OCI-M2 (cell line): Measurements from ENCODE around the gene EPHA3.
"Not testable (repeated sequence)": the region's sequence is repeated elsewhere in the genome, so short reads cannot be mapped to it uniquely, and the experiment has no call there.

ENCODE experiments used
- DNase-seq: peaks from one replicate; lab custom pipeline; 2025; ENCODE audit not compliant: unreplicated experiment; lab: John Stamatoyannopoulos, UW

EPHA3 gene

DNA sequence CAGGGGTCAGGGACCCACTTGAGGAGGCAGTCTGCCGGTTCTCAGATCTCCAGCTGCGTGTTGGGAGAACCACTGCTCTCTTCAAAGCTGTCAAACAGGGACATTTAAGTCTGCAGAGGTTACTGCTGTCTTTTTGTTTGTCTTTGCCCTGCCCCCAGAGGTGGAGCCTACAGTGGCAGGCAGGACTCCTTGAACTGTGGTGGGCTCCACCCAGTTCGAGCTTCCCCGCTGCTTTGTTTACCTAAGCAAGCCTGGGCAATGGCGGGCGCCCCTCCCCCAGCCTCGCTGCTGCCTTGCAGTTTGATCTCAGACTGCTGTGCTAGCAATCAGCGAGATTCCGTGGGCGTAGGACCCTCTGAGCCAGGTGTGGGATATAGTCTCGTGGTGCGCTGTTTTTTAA is 243.5 kb downstream of the EPHA3 start:
- DNase-seq, result not testable (repeated sequence)

DNA sequence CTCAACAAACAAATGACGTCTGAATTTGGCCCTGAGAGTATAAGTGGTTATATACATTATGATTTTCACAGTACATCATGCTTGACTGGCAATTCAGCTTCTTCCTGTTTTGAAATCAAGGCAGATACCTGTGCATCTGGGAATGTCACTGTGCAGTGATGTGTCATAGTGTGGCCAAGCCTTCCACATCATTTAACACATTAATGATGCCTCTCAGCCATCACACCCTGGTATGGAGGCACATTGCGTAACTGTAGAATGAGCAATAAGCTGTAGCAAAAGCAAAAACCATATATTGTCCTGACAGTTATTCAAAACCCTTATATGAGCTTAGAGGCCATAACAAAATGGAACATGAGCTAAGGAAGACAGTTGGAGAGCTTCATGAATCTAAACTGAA is 246.0 kb downstream of the EPHA3 start:
- no peak for DNase-seq

DNA sequence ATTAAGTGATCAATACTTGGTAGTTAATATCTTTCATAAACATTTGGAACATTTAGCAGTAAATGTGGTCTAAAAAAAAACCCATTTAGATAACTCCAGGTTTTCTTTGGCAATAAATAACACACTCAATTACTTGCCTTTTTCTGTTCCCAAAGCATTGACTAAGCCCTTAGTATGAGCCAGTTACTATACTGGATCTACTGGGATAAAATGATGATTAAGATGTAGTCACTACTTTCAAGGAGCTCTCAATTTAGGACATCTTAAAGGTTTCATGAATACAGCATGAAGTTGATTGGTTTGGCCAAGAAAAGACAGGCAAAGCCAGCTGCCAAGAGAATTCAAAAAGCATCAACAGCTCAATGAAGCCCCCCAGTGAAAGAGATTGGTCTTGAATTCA is 250.9 kb downstream of the EPHA3 start:
- DNase-seq, result no peak

DNA sequence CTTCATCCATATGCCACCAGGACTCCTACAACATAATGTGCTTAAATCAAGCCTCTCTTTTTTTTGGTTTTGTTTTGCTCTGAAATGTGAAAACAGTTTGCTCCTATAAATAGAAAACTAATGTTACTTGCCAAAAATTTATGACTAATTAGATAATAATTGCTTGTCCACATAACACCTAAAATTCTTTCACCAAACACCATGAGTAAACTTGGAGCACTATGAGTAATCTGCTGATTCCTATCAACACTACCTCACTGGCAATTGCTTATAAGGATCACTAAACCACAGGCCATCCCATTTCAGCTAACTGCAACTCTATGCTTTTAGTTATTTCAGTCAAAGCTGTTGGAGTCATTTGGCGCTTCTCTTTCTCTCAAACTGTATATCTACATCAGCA is 252.7 kb downstream of the EPHA3 start:
- DNase-seq, result no peak

DNA sequence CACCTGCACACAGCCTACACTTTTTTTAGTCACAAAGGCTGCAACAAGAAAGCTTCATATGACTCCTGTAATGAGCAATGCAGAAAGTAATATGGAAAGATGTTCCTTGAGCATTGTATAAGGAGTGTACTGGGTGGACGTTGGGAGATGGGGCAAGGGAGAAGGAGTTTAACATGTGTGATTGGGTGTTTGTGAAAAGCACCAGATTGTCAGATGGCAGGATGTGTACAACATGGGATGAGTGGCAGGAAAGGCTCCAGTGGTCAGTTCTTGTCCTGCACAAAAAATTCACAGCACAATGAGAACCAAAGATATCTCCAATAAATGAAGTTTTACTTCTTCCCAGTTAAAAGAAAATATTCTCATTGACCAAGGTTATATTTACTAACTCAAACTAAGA is 255.1 kb downstream of the EPHA3 start:
- DNase-seq, result no peak

DNA sequence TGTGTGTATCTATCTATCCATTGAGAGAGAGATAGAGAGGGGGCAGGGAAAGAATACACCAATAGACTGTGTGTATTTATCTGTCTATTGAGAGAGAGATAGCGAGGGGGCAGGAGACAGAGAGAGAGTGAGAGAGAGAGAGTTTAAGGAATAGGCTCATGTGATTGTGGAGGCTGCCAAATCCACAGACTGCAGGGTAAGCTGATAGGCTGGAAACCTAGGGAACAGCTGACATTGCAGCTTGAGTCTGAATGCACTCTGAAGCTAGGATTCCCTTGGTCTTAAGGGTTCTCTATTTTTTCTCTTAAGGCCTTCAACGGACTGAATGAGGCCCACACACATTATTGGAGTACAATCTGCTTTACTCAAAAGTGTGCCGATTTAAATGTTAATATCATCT is 255.8 kb downstream of the EPHA3 start:
- DNase-seq, result no peak

DNA sequence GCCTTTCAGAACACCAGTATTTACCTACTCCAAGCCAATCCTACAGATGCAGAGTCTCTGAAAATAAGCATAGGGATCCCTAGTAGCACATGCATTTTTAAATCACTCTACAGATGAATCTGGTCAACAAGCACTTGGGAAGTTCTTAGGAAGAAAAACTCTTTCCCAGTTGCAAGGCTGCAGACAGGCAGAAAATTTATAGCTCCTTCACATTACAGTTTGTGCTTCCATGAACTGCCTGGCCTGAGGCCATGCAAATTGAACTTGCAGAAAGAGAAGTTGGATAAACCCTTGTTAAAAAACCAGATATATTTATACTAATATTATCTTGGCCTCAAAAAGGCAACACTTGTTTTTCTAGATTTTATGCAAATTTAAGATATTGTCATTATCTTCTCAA is 256.9 kb downstream of the EPHA3 start:
- DNase-seq, result no peak

DNA sequence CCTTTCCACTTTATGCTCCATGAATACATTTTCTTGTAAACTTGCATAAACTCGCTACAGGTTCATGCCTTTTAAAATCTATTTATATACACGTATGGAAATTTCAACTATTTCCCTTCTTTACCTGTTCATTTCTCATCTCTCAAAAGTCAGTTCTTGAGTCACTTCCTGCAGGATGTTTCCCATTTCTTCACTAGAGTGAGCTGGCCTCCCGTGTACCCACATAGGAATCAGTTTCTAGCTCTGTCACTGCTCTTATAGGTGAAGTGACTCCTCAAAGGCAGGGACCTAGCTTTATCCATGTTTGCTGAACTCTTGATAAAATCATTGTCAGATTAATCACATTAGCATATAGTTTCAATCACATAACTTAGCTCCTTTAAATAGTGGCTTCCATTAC is 259.7 kb downstream of the EPHA3 start:
- DNase-seq, result no peak

DNA sequence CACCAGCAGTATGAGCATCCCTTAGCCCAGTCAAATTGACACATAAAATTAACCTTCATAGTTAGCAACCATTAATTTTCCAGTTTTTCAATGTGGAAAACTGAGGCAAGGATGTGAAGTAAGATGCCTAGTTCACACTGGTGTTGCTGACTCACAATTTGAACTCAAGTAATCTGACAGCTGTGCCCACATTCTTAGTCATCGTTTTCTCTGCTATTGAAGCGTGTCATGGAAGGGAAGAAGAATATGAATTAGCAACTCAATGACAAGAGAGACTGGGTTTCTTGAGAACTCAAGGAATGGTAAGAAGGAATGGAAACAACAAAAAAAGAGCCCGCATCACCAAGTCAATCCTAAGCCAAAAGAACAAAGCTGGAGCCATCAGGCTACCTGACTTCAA is 261.4 kb downstream of the EPHA3 start:
- no peak for DNase-seq

DNA sequence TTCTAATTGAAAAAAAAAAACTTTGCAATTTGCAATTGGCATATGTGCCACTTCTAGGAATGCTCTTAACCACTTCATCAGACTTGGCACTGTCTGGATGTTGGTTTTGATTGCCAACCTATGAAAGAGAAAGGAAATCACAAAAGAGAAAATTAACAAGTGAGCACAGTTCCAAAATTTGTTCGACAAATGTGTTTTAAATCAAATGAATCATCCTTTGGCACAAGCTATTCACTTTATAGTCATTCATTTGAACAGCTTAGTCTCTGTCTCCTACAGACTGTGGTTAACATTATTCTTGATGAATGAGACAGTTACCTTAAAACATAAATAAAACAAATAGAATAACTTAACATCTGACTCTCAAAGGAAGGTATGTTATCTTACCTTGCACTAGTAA is 265.0 kb downstream of the EPHA3 start:
- DNase-seq, result no peak

DNA sequence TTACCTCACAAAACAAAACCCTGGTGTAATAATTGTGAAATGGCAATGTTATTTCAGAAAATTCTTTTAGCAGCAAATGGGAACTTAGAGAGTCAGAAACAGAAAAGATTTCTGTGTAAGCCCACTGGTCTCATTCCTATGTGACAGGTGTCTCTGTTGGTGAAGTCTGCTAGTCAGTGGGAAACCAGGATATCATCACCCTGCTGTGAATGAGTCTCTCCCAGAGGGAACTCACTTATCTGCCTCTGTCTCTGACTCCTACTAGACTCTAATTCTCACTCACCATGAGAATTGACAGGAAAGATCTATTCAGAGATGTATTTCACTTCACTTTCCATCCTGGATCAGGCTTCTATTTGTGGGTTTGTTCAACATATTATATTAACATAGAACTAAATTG is 266.0 kb downstream of the EPHA3 start:
- DNase-seq, result no peak

DNA sequence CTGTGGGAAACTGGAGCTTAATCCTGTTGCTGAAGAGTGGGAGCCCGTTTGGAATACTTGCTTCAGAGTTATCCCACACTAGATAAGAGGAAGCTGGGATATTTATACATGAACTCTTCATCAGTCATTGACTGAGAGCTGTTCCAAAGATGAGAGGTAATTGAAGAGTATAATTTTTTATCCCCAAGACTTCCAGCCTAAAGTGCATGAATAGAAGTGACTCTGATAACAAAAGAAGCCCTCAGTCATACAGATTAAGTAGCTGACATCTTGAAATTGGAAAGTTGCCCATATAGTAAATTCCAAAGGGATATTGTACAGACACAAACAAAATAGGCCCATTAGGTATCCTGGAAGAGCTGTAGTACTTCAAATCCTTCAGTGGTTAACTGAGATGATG is 268.0 kb downstream of the EPHA3 start:
- no peak for DNase-seq

DNA sequence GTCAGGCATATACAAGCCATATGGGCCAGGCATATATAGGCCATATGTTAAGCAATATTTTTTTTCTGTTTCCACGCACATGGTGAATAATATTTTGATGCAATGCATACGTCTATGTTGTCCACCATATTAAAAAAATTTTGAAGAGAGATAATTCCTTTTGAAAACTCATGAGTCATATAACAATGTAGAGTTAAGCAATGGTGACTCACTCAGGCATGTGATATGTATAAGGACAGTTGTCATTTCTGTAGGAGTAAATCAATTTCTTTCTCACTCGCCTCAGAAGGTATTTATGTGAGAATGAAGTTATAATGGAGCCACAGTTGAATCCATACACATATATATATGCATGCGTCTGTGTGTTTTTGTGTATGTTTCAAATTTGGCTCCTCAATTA is 272.6 kb downstream of the EPHA3 start:
- DNase-seq, result no peak

DNA sequence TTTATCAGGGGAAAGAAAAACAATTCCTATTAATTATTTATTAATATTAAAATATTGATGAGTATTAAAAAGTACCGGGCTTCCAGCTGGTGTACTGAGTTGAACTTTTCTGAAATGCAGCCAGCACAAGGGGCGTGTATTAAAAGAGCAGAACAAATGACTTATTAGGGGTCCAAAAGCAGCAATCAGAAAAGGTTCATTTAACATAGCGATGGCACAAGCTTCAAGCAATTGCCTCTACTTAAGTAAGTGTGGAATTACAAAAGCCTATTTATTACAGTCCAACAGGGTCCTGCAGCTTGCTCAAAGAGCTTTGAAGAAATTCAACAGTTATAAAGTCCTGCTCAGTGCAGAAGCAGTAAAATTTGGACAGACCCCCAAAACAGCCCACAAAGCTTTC is 285.6 kb downstream of the EPHA3 start:
- no peak for DNase-seq

DNA sequence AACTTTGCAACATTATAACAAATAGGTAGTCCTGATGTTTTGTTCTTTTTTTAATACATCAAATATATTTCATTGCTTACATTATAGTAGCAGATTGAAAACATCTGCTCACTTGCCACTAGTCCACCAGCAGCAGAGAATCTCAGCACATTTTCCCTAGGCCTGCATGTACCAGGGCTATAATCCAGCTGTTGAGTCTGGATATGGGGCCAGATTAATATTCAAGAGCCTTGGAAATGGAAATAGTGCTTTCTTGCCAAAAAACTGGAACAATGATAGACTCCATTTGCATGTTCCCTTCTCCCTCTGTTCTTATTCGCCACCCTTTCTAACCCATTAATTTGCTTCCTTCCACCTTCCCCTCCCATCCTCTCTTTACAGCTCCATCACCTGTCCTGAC is 288.0 kb downstream of the EPHA3 start:
- DNase-seq, result no peak

DNA sequence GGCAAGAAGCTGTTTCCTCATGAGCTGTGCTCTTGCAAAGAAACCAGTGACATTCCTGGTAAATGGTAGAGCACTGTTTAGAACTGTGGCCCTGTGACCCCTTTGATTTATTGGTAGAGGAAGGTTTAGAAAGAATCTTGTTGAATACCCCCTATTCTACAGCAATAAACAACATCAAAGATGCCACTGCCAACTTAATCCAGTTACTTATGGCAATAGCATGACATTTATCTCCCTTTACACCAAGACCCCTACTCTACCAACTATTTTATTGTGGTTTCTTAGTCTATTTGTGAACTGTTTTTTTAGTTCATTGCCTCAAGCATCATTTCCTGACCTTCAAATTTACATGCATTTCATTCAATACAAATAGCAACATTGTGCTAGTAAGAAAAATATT is 288.6 kb downstream of the EPHA3 start:
- no peak for DNase-seq

DNA sequence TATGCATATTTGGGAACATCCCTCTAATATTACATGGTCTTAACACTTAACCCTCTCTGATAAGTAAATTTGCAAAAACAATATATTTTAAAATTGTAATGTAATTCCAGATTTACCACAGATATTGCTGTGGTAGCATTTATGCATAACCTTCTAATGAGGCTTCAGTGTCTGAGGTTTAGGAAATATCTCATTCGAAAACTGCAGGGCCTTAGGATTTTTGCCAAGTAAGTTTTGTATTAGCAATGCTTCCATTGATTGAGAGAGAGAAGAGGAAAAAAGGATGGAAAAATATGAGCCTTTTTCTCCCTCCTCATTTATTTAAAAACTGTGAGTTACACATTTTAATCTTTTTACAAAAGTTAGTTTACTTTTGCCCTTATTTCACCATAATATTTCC is 294.6 kb downstream of the EPHA3 start:
- DNase-seq, result no peak

DNA sequence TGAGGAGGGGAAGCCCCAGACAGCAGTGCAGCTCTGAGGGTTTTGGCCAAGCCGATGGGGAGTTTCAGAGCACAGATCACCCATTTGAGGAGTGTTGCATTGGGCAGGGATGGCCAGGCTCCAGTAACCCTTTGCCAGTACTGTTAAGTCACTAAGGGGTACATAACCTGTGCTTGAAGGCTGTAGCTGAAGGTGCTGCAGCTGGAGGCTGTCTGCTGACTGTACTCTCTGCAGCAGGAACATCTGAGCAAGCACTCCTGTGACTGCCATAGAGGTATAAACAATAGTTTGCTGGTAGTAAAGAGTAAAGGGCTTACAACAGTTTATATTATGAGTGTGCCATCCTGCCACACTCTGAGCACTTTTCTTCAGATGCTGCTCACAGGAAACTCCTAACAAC is 297.8 kb downstream of the EPHA3 start:
- no peak for DNase-seq

DNA sequence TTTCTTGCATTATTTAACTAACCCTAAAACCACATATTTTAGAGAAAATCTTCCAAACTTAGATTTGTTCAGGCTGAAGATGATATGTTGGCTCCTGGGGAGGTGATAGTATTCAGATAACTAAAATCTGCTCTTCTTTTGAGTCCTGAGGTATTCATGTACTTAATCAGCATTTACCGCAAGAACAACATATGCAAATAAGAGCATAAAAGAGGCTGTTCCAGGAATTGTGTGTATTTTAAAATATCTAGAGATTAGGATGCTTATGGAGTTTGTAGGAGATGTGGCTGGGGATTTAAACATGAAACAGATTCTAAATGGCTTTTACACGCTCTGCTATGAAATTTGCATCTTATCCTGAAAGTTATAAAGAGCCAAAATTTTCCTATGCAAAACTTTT is 298.2 kb downstream of the EPHA3 start:
- no peak for DNase-seq

DNA sequence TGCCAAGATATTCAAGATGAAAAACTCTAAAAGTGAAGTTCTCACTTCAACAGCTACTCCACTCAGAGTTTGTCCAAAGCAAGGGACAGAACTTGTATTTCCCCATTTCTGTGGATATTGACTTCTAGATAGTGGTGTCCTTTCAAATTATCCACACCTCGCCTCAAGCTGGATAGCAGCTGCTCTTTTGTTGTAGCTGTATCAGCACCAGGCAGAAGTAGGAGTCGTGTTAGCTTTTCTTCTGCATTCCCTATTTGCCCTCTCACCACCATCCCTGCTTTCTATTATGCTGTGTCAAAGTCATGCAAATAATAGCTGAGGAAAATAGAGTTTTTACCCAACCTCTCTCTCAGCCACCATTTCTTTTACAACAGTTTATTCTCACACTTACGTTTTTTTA is 303.8 kb downstream of the EPHA3 start:
- DNase-seq, result no peak

DNA sequence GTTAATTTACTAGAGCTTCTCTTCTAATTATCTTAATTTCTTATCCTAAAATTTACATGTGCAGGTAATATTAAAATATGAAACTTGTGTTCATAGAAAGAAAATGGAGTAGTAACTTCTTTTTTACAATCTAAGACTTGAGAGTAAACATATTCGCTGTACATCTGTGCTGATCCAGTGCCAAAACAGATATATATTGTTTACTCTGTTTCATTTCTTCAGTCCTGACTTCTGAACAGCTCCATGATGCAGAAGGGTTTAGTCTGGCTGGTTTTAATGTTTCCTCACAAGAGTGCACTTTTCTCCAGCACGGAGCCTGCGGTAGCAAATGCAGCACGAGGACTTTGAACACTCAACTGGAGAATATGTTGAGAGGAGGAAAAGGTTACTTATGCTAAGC is 306.8 kb downstream of the EPHA3 start:
- no peak for DNase-seq

DNA sequence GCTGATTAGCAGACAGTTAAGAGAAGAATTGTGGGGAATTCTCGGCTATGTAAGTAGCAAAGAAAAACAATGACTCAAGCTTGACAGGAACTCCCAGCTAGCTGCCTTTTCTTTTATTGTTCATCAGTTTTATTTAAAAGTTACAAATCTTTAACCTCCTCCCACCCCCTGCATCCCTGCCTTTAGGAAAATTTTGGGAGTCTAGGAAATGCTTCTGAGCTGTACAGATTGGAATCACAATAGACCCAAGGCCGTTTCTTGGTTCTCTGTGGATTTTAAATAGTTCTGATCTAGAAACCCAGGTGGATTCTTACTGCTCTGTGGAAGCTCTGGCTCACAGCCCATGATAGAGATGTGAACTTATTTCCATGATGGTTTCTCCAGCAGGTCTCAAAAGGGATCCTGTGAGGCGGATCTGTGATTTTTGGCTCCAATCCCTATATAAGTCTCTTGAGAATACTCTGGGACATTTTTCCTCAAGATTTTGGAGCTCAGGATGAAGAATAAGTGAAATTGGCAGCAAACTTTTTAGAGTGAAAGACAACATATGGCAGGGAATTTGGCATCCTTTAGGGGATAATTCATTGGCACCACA is 312.3 kb downstream of the EPHA3 start:
- no peak for DNase-seq

DNA sequence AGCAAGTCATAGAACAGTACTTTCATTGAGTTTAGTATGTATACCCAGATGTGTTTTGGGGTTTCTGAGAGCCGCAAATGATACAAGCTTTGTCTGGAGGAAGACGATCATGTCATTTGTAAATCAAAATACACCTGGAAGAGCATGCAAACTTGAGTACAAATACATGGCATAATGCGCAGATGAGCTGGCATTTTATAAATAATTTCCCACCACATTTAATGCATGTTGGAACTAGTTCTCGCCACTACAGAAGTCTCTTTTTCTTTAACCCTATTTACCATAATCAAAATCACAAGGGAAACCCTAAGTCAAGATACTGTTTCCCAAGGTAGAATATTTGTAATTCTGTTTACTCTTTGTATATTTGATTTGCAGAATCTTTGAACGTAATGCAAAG is 318.6 kb downstream of the EPHA3 start:
- no peak for DNase-seq
